Keratinocyte (primary cell): ENCODE data around the gene C5orf22. TPM values are rescaled to one million over a fixed set of nuclear protein-coding genes. Genes with fewer than 3 reads are reported as not detected.

Source experiments
- DNase-seq: peaks from one replicate; pipeline ENCODE4 v3.0.0-alpha.2; 2011; ENCODE audit warnings: low read depth, missing footprints, low spot score
- FAIRE-seq: peaks from 2 replicates; lab custom pipeline; 2011; peaks lifted over from hg19 to GRCh38; lab: Jason Lieb, UNC
- H2AFZ ChIP-seq: 2 replicates; pipeline ENCODE4 v1.6.0; 2012; ENCODE audit warnings: low read length, control low read depth, inconsistent platforms; ENCODE audit not compliant: control insufficient read depth
- H3K27ac ChIP-seq: 2 replicates; pipeline ENCODE4 v1.5.1; 2011; ENCODE audit warnings: low read length; ENCODE audit not compliant: control insufficient read depth, insufficient read depth
- H3K27me3 ChIP-seq: 3 replicates; pipeline ENCODE4 v1.6.0; 2011; ENCODE audit warnings: low read length; ENCODE audit not compliant: control insufficient read depth, insufficient read depth; ENCODE audit errors: extremely low read depth
- H3K36me3 ChIP-seq, 2 experiments: 2 replicates in 1 of 2; 3 replicates in 1 of 2; pipeline ENCODE4 v1.5.1; 2011; ENCODE audit warnings: low read length in 2 of 2, mild to moderate bottlenecking in 1 of 2; ENCODE audit not compliant: control insufficient read depth in 2 of 2, insufficient read depth in 2 of 2; ENCODE audit errors: extremely low read depth in 1 of 2
- H3K4me1 ChIP-seq: 3 replicates; pipeline ENCODE4 v1.5.1; 2011; ENCODE audit warnings: low read length; ENCODE audit not compliant: control insufficient read depth, insufficient read depth; ENCODE audit errors: extremely low read depth
- H3K4me2 ChIP-seq: 3 replicates; pipeline ENCODE4 v1.6.0; 2011; ENCODE audit warnings: low read depth, low read length; ENCODE audit not compliant: control insufficient read depth, insufficient read depth; ENCODE audit errors: extremely low read depth
- H3K4me3 ChIP-seq, 3 experiments: fragments of 200-600 bp in 1 of 3; sonication (generic) in 1 of 3; 2 replicates in 2 of 3; 3 replicates in 1 of 3; pipeline ENCODE4 v1.5.1; 2011 to 2016; ENCODE audit warnings: low read length in 3 of 3, mild to moderate bottlenecking in 3 of 3, control low read depth in 2 of 3, inconsistent platforms in 1 of 3, low read depth in 1 of 3, mixed read lengths in 1 of 3, mixed run types in 1 of 3, moderate library complexity in 1 of 3; ENCODE audit not compliant: control insufficient read depth in 2 of 3, insufficient read depth in 2 of 3; ENCODE audit errors: extremely low read depth in 1 of 3
- H3K79me2 ChIP-seq: 2 replicates; pipeline ENCODE4 v1.6.0; 2012; ENCODE audit warnings: low read length; ENCODE audit not compliant: control insufficient read depth, insufficient read depth
- H3K9ac ChIP-seq: 3 replicates; pipeline ENCODE4 v1.6.0; 2011; ENCODE audit warnings: low read length; ENCODE audit not compliant: control insufficient read depth, insufficient read depth; ENCODE audit errors: extremely low read depth
- H3K9me1 ChIP-seq: 3 replicates; pipeline ENCODE4 v1.6.0; 2011; ENCODE audit warnings: low read length; ENCODE audit not compliant: control insufficient read depth, insufficient read depth; ENCODE audit errors: extremely low read depth
- H3K9me3 ChIP-seq: 2 replicates; pipeline ENCODE4 v1.5.1; 2012; ENCODE audit warnings: low read depth, low read length; ENCODE audit not compliant: control insufficient read depth
- H4K20me1 ChIP-seq: 3 replicates; pipeline ENCODE4 v1.6.0; 2011; ENCODE audit warnings: low read length; ENCODE audit not compliant: control insufficient read depth, insufficient read depth; ENCODE audit errors: extremely low read depth
- EZH2 ChIP-seq: IDR thresholded peaks from one replicate; pipeline ENCODE4 v1.6.1; 2012; ENCODE audit warnings: inconsistent platforms, mild to moderate bottlenecking, low read length, moderate library complexity
- dilution Hi-C: fragments of 300-500 bp; cut with MboI; formaldehyde crosslinking; loops from one replicate; pipeline ENCODE4 v1.7.0; 2020; ENCODE audit warnings: low sequenced_read_pairs; ENCODE audit not compliant: extremely low pct_ligation_motif_present
- polyA plus RNA-seq, 5 experiments: library from polyadenylated mRNA; depleted of rRNA in 3 of 5; stranded (reverse) in 3 of 5; stranded (forward) in 1 of 5; unstranded in 1 of 5; fragments of >200 nt; gene quantifications; 1 replicate in 1 of 5; 2 replicates in 3 of 5; 3 replicates in 1 of 5; pipeline versions ENCODE4 v1.2.1 to v1.2.3, GENCODE V29; 2011 to 2012; ENCODE audit warnings: missing spikeins in 2 of 5, low read depth in 1 of 5, low replicate concordance in 1 of 5
- TF ChIP-seq, protein P1 (sequence below), 3 experiments: IDR thresholded peaks in 1 of 3; conservative IDR thresholded peaks in 1 of 3; optimal IDR thresholded peaks in 1 of 3; 2 replicates in 2 of 3; 3 replicates in 1 of 3; pipeline versions ENCODE3 to v1.5.1; 2011; ENCODE audit warnings: low read length in 3 of 3, mild to moderate bottlenecking in 3 of 3, moderate library complexity in 2 of 3, control low read depth in 1 of 3, inconsistent platforms in 1 of 3; ENCODE audit not compliant: insufficient read depth in 2 of 3; ENCODE audit errors: extremely low read depth in 1 of 3

Gene C5orf22
- polyA plus RNA-seq, 1 donor (not counting 4 experiments of a cell fraction or from before 2014, with no cell fraction given) = 27.6 TPM

DNA sequence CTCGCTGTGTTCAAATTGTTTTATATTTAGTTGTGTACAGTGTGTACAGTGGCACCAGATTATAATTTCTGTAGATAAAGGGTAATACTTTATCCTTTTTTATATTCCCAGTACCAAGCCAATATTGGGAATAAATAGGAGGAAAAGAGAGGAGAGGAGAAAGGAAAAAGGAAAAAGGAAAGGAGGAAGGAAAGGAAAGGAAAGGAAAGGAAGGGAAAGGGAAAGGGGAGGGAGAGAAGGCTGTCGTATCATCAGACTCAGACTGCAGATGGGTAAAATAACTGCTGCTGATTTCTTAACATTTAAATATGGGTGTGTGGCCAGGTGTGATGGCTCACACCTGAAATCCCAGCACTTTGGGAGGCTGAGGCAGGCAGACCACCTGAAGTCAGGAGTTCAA is 51.0 kb downstream of the C5orf22 start:
- H3K4me2 ChIP-seq = no peak overlapping the region
- H3K27ac ChIP-seq = no peak overlapping the region
- no peaks in the 10 kb centered on the region for H3K79me2 ChIP-seq
- no peak for FAIRE-seq
- H3K9ac ChIP-seq = no peak overlapping the region
- no peaks in the 10 kb centered on the region for H3K9me1 ChIP-seq
- H3K36me3 ChIP-seq = no peaks in the 10 kb centered on the region
- TF ChIP-seq, protein P1, sequence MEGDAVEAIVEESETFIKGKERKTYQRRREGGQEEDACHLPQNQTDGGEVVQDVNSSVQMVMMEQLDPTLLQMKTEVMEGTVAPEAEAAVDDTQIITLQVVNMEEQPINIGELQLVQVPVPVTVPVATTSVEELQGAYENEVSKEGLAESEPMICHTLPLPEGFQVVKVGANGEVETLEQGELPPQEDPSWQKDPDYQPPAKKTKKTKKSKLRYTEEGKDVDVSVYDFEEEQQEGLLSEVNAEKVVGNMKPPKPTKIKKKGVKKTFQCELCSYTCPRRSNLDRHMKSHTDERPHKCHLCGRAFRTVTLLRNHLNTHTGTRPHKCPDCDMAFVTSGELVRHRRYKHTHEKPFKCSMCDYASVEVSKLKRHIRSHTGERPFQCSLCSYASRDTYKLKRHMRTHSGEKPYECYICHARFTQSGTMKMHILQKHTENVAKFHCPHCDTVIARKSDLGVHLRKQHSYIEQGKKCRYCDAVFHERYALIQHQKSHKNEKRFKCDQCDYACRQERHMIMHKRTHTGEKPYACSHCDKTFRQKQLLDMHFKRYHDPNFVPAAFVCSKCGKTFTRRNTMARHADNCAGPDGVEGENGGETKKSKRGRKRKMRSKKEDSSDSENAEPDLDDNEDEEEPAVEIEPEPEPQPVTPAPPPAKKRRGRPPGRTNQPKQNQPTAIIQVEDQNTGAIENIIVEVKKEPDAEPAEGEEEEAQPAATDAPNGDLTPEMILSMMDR (optimal IDR thresholded peaks at IDR 0.05 in 1 of 3, IDR thresholded peaks at IDR 0.05 in 1 of 3, conservative IDR thresholded peaks at IDR 0.05 in 1 of 3; ENCODE audit: extremely low read depth in 1 of 3, insufficient read depth in 2 of 3, low read length in 3 of 3) = no peak
- TF ChIP-seq EZH2 = no peak
- no peaks in the 10 kb centered on the region for H3K4me1 ChIP-seq
- dilution Hi-C loops = no loop called here
- no peaks in the 10 kb centered on the region for H3K9me3 ChIP-seq
- H4K20me1 ChIP-seq = no peaks in the 10 kb centered on the region
- no peaks in the 10 kb centered on the region for H3K27me3 ChIP-seq
- no peak overlapping the region for H2AFZ ChIP-seq
- H3K4me3 ChIP-seq = no peak overlapping the region
- DNase-seq = no peak

GRCh38 chr5:31585166-31585894 is 53.2 kb downstream of the C5orf22 start:
- Histone ChIP-seq H3K9me1 (no peaks in the 10 kb centered on the region), H3K27me3 (no peaks in the 10 kb centered on the region), H3K36me3 (no peaks in the 10 kb centered on the region), H4K20me1 (no peaks in the 10 kb centered on the region), H3K4me1 (peaks cover 2% of the 10 kb centered on the region), H3K9me3 (no peaks in the 10 kb centered on the region), H3K4me3 (no peak overlapping the region), H3K4me2 (no peak overlapping the region), H3K9ac (no peak overlapping the region), H3K27ac (no peak overlapping the region), H3K79me2 (no peaks in the 10 kb centered on the region), H2AFZ (no peak overlapping the region)
- dilution Hi-C loops = no loop called here
- FAIRE-seq = no peak
- no peak for DNase-seq
- TF ChIP-seq, protein P1 (optimal IDR thresholded peaks at IDR 0.05 in 1 of 3, IDR thresholded peaks at IDR 0.05 in 1 of 3, conservative IDR thresholded peaks at IDR 0.05 in 1 of 3; ENCODE audit: extremely low read depth in 1 of 3, insufficient read depth in 2 of 3, low read length in 3 of 3) = no peak
- TF ChIP-seq EZH2 = no peak
